HG02970 (cell line): ENCODE results near the gene ITGB1BP2.
"Not testable (repeated sequence)": the region's sequence is repeated elsewhere in the genome, so short reads cannot be mapped to it uniquely, and the experiment has no call there.

Experiments
- ATAC-seq: cut with Tn5 transposase; IDR thresholded peaks from one replicate; pipeline ENCODE4 v1.9.1; 2021; ENCODE audit warnings: mild to moderate bottlenecking, moderate library complexity, moderate number of reproducible peaks; ENCODE audit not compliant: unreplicated experiment, low FRiP score

Gene ITGB1BP2

GRCh38 chrX:71300495-71300894, 1.1 kb upstream of the ITGB1BP2 start:
- ATAC-seq, result not testable (repeated sequence)

- no peak for ATAC-seq
Measured at GRCh38 chrX:71302461-71303213, 1.1 kb downstream of the ITGB1BP2 start.

GRCh38 chrX:71304561-71304960, 3.0 kb downstream of the ITGB1BP2 start:
- ATAC-seq, result no peak

- no peak for ATAC-seq
Measured at GRCh38 chrX:71315917-71316316, 14.4 kb downstream of the ITGB1BP2 start.

GRCh38 chrX:71316959-71317358, 15.4 kb downstream of the ITGB1BP2 start:
- ATAC-seq, result not testable (repeated sequence)

- no peak for ATAC-seq
Measured at GRCh38 chrX:71320126-71320525, 18.6 kb downstream of the ITGB1BP2 start.

GRCh38 chrX:71321731-71322130, 20.2 kb downstream of the ITGB1BP2 start:
- ATAC-seq, result no peak

GRCh38 chrX:71324452-71324851, 22.9 kb downstream of the ITGB1BP2 start:
- ATAC-seq, result not testable (repeated sequence)

GRCh38 chrX:71326394-71326793, 24.8 kb downstream of the ITGB1BP2 start:
- ATAC-seq, result no peak

- ATAC-seq, result not testable (repeated sequence)
Measured at GRCh38 chrX:71349151-71349665, 47.7 kb downstream of the ITGB1BP2 start.

GRCh38 chrX:71349867-71350266, 48.3 kb downstream of the ITGB1BP2 start:
- not testable (repeated sequence) for ATAC-seq

GRCh38 chrX:71352439-71352838, 50.9 kb downstream of the ITGB1BP2 start:
- ATAC-seq, result not testable (repeated sequence)
